ENCODE results near the gene SLC16A14. TPM values are rescaled to one million over a fixed set of nuclear protein-coding genes. Genes with fewer than 3 reads are reported as not detected.
"Not testable (repeated sequence)": the region's sequence is repeated elsewhere in the genome, so short reads cannot be mapped to it uniquely, and the experiment has no call there.

Gene SLC16A14
- total RNA-seq: under 1 TPM; 0.63 to 0.89 TPM
- 0.13 TPM for polyA plus RNA-seq (2013, experiment 1 of 2)
- polyA plus RNA-seq (2013, experiment 2 of 2): 0.24 TPM
- 0 to 3.6 (median 0.60) reads per million in 172 experiments for total RNA-seq

GRCh38 chr2:230068651-230069055 lies at the start of gene SLC16A14:
TSS of gene SLC16A14 (minus strand) at chr2:230068924. CDS start at chr2:230059352, 9,572 bp downstream.
- POLR2A ChIA-PET: interaction anchor here (0.8 to 1.3 kb wide), 3 partner anchors 12 to 133 kb away, joined by 3 read pairs; no protein-coding TSS in a partner anchor

GRCh38 chr2:230106771-230107170 lies 38.0 kb upstream of the SLC16A14 start:
- TF ChIP-seq CTCF (IDR thresholded peaks at IDR 0.05): no peak
- Histone ChIP-seq H3K4me1 (ENCODE audit: insufficient read depth, low read length) (no peaks in the 10 kb centered on the region), H3K27me3 (ENCODE audit: control insufficient read depth in 1 of 2, insufficient read depth in 2 of 2, low read length in 2 of 2) (peaks cover 0 to 2% of the 10 kb centered on the region in 2 experiments), H3K4me3 (ENCODE audit: low read length) (no peak overlapping the region), H3K36me3 (ENCODE audit: insufficient read depth, low read length) (no peaks in the 10 kb centered on the region), H3K27ac (ENCODE audit: low read depth in 1 of 2, low read length in 2 of 2) (no peak overlapping the region), H3K9me3 (ENCODE audit: control insufficient read depth in 1 of 2, insufficient read depth in 1 of 2, low read length in 2 of 2) (peaks cover 0 to 9% of the 10 kb centered on the region in 2 experiments)
- peaks cover 5% of the 10 kb centered on the region for H3K36me3 Mint-ChIP-seq (ENCODE audit: low read depth)
- ATAC-seq (ENCODE audit: poor library complexity) (no peak), DNase-seq (no peak)
- intact Hi-C loops (cut with DNase I, micrococcal nuclease): no loop called here
- POLR2A ChIA-PET: no interaction called here
- H3K9me3 Mint-ChIP-seq: peaks cover 24% of the 10 kb centered on the region
- H3K27ac Mint-ChIP-seq: no peak overlapping the region
- CTCF ChIA-PET: no interaction called here
- H3K4me3 Mint-ChIP-seq: no peak overlapping the region
- peaks cover 17% of the 10 kb centered on the region for H3K27me3 Mint-ChIP-seq
- H3K4me1 Mint-ChIP-seq (ENCODE audit: low read depth): no peaks in the 10 kb centered on the region

More at GRCh38 chr2:230068651-230069055, at the start of gene SLC16A14:
- H3K27me3 Mint-ChIP-seq: peaks cover 5% of the 10 kb centered on the region
- Histone ChIP-seq H3K9me3 (ENCODE audit: control insufficient read depth in 1 of 2, insufficient read depth in 1 of 2, low read length in 2 of 2) (no peaks in the 10 kb centered on the region), H3K4me3 (ENCODE audit: low read length) (peak within 1 kb of the TSS; percentile 50), H3K4me1 (ENCODE audit: insufficient read depth, low read length) (peaks cover 17% of the 10 kb centered on the region), H3K27me3 (ENCODE audit: control insufficient read depth in 1 of 2, insufficient read depth in 2 of 2, low read length in 2 of 2) (peaks cover 6 to 7% of the 10 kb centered on the region in 2 experiments), H3K36me3 (ENCODE audit: insufficient read depth, low read length) (no peaks in the 10 kb centered on the region), H3K27ac (ENCODE audit: low read depth in 1 of 2, low read length in 2 of 2) (no peak within 1 kb of the TSS)
- peaks cover 6% of the 10 kb centered on the region for H3K4me1 Mint-ChIP-seq (ENCODE audit: low read depth)
- peak; percentile 37 for ATAC-seq (ENCODE audit: poor library complexity)
- no peaks in the 10 kb centered on the region for H3K9me3 Mint-ChIP-seq
- H3K27ac Mint-ChIP-seq: peak within 1 kb of the TSS; percentile 69
- no peak for TF ChIP-seq CTCF (IDR thresholded peaks at IDR 0.05)
- intact Hi-C loops (cut with DNase I, micrococcal nuclease): loop anchor here (5.0 to 10.0 kb wide), 4 partner anchors 266 to 544 kb away; no protein-coding TSS in a partner anchor
- no peaks in the 10 kb centered on the region for H3K36me3 Mint-ChIP-seq (ENCODE audit: low read depth)
- peak within 1 kb of the TSS; percentile 94 for H3K4me3 Mint-ChIP-seq
- CTCF ChIA-PET: interaction anchor here (1.3 to 2.8 kb wide), 2 partner anchors 19 to 91 kb away, joined by 5 to 15 read pairs; no protein-coding TSS in a partner anchor
- DNase-seq: peak in 10 of 14 experiments; percentile 1 to 50 (median 18)

GRCh38 chr2:230101967-230102366 lies 33.2 kb upstream of the SLC16A14 start:
- POLR2A ChIA-PET; CTCF ChIA-PET; H3K27ac ChIP-seq (ENCODE audit: low read depth in 1 of 2, low read length in 2 of 2); H3K9me3 ChIP-seq (ENCODE audit: control insufficient read depth in 1 of 2, insufficient read depth in 1 of 2, low read length in 2 of 2); H3K4me1 Mint-ChIP-seq (ENCODE audit: low read depth); H3K36me3 ChIP-seq (ENCODE audit: insufficient read depth, low read length); H3K4me1 ChIP-seq (ENCODE audit: insufficient read depth, low read length); ATAC-seq (ENCODE audit: poor library complexity); intact Hi-C loops (cut with DNase I, micrococcal nuclease); H3K27me3 ChIP-seq (ENCODE audit: control insufficient read depth in 1 of 2, insufficient read depth in 2 of 2, low read length in 2 of 2); H3K4me3 Mint-ChIP-seq; H3K4me3 ChIP-seq (ENCODE audit: low read length); DNase-seq; H3K27ac Mint-ChIP-seq; H3K36me3 Mint-ChIP-seq (ENCODE audit: low read depth): not testable (repeated sequence)
- Mint-ChIP-seq H3K27me3 (peaks cover 21% of the 10 kb centered on the region), H3K9me3 (peaks cover 17% of the 10 kb centered on the region)

- CTCF ChIA-PET: no interaction called here
- H3K9me3 Mint-ChIP-seq: peaks cover 5% of the 10 kb centered on the region
- POLR2A ChIA-PET: no interaction called here
- Histone ChIP-seq H3K27me3 (ENCODE audit: control insufficient read depth in 1 of 2, insufficient read depth in 2 of 2, low read length in 2 of 2) (no peaks in the 10 kb centered on the region), H3K27ac (ENCODE audit: low read depth in 1 of 2, low read length in 2 of 2) (no peak overlapping the region), H3K36me3 (ENCODE audit: insufficient read depth, low read length) (no peaks in the 10 kb centered on the region), H3K9me3 (ENCODE audit: control insufficient read depth in 1 of 2, insufficient read depth in 1 of 2, low read length in 2 of 2) (no peaks in the 10 kb centered on the region), H3K4me3 (ENCODE audit: low read length) (no peak overlapping the region), H3K4me1 (ENCODE audit: insufficient read depth, low read length) (no peaks in the 10 kb centered on the region)
- H3K36me3 Mint-ChIP-seq (ENCODE audit: low read depth): peaks cover 5% of the 10 kb centered on the region
- no peak overlapping the region for H3K4me3 Mint-ChIP-seq
- intact Hi-C loops (cut with DNase I, micrococcal nuclease): no loop called here
- H3K4me1 Mint-ChIP-seq (ENCODE audit: low read depth): no peaks in the 10 kb centered on the region
- no peak for ATAC-seq (ENCODE audit: poor library complexity)
- no peak for DNase-seq
- no peak overlapping the region for H3K27ac Mint-ChIP-seq
- TF ChIP-seq CTCF (IDR thresholded peaks at IDR 0.05): no peak
- H3K27me3 Mint-ChIP-seq: peaks cover 4% of the 10 kb centered on the region
Observed at GRCh38 chr2:230097841-230098240, 29.1 kb upstream of the SLC16A14 start.

Data from CD4-positive, alpha-beta T cell (primary cell).